ENCODE measurements around the gene TMX2.
"Not testable (repeated sequence)": the region's sequence is repeated elsewhere in the genome, so short reads cannot be mapped to it uniquely, and the experiment has no call there.

TMX2 gene

GRCh38 chr11:57716726-57717125 lies 4.3 kb downstream of the TMX2 start:
- not testable (repeated sequence) for DNase-seq

GRCh38 chr11:57727185-57727584 lies 14.8 kb downstream of the TMX2 start:
- no peak for DNase-seq

- no peak for DNase-seq
Measured at GRCh38 chr11:57728829-57729228, 16.4 kb downstream of the TMX2 start.

DNA sequence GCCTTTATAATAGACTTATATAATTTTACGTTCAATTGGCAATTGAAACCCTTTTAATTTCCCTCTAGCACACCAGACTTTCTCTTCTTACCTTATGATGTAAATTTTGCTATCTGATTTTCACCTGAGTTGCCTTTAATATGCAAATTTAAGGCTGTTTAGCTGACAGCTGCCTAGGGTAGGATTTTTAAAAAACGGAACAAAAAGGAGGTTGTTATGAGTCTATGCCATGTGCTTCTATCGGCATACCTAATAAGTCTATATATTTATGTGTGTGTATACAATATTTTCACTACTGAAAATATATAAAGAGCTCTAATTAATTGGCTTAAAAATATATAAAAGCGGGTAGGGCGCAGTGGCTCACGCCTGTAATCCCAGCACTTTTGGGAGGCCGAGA lies 17.1 kb downstream of the TMX2 start:
- no peak for DNase-seq

- no peak for DNase-seq
Measured at GRCh38 chr11:57732661-57733060, 20.3 kb downstream of the TMX2 start.

GRCh38 chr11:57735619-57736298 lies 23.4 kb downstream of the TMX2 start:
- DNase-seq = no peak

DNA sequence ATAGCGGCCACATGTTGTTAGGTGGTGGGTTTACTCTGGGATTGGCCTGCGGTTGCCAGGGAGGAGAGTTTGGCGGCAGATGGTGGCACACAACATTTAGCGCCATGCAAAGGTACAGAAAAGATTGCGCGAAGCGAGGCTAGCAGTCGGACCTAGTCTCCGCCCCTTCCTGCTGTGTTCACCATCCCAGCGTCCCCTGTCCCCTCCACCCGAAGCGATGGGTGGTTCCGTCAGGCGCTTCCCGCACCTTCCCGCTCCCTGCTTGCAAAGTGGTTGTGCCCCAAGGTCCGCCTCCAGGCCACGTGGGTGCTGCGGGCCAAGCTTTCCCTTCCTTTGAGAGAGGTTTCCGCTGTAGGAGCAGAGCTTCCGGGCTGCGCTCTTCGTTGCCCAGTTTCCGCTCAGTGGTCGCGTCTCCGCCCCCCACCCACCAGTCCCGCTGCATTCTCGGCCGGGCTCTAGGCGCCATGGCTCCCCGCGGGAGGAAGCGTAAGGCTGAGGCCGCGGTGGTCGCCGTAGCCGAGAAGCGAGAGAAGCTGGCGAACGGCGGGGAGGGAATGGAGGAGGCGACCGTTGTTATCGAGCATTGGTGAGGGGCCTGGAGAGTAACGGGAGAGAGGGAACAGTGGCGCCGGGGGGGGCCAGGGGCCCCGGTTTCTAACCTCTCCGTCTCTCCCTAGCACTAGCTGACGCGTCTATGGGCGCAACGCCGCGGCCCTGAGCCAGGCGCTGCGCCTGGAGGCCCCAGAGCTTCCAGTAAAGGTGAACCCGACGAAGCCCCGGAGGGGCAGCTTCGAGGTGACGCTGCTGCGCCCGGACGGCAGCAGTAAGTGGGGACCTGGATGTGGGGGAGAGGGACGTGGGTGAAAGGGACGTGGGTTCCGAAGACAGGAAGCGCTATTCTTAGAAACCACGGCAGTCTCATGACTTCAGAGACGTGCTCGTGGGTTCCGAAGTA lies 29.0 kb downstream of the TMX2 start, which contains the start of gene SELENOH:
Gene SELENOH (plus strand): TSS at position 360 of the 955 bp plus-strand sequence. CDS start 105 bp downstream, at position 465.
- DNase-seq = peak; percentile 98

GRCh38 chr11:57742087-57742452 lies 29.7 kb downstream of the TMX2 start:
- no peak for DNase-seq

DNA sequence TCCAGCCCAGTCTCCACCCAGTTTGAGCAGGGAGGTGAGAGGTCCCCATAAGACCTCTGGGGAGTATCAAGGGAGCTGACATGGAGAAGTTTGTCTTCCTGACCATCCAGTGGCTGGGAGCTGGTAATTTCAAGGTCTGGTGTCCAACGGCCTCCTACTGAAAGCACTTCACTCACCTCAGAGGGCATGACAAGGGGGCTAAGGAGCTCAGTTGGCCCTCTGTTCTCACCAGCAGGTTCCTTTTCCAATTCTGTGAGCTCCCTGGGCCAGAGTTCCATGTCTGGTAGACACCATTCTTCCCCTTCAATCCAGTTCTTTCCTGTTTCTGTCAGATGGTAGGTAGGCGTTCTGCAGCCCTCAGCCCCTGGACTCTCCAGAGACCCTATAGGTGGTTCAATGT lies 32.0 kb downstream of the TMX2 start:
- DNase-seq = no peak

GRCh38 chr11:57745206-57745605 lies 32.8 kb downstream of the TMX2 start:
- no peak for DNase-seq

DNA sequence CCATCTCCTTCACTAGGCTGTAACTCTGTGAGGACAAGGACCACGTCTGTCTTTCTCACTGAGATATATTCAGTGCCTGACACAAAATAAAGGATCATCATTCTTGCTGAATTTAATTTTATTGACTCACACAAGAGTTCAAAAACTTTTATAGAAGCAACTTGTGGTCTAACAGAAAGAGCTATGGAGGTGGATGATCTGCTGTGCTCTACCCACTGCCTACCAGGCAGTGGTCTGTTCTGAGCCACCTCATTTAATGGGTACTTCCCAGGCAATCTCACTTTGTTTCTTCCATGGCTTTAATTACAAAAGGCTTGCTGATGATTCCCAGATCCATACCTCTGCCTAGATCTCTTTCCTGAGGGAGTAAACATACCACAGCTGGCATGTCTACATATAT lies 34.5 kb downstream of the TMX2 start:
- DNase-seq = no peak

- DNase-seq = no peak
Measured at GRCh38 chr11:57751176-57751575, 38.8 kb downstream of the TMX2 start.

GRCh38 chr11:57751676-57752253 lies 39.4 kb downstream of the TMX2 start, which contains the start of gene BTBD18:
TSS of gene BTBD18 (minus strand) at chr11:57751819. CDS start at chr11:57751188, 631 bp downstream.
- peak; percentile 19 for DNase-seq

DNA sequence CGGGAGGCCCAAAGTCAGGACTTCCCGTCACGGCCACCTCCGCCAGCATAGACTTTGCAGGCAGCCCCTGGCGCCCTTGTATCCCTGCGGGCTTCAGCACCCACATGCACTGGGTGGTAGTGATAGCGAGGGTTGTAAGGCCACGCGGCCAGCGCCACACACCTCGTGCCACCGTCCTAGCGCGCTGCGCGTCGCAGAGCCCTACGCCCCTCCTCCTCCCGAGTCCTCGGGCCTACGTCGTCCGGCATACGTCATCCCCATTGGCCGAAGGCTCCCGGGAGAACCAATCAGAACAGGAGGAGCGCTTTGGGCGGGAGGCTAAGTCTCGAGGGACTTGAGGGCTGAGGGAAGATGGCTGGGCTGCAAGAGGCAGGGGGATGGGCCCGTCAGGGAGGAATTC lies 40.6 kb downstream of the TMX2 start:
- no peak for DNase-seq

DNA sequence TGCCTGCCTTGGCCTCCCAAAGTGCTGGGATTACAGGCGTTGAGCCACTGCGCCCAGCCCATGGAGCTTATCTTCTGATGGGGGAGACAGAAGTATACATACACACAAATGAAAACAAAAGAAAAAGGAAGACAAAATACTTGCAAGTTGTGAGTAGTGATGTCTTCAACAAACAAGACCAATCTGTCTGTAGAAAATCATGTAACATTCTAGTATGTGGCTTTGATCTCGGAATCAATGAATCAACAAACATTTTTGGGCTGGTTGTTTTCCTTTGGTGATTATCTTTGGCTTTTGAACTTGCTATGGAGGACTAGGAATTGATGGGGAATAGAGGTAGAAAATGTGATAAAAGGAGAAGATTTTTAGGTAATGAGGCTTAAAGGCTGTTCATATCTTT lies 45.8 kb downstream of the TMX2 start:
- DNase-seq = no peak

GRCh38 chr11:57761301-57762234 lies 49.2 kb downstream of the TMX2 start, which contains the start of gene CTNND1:
TSS of gene CTNND1 (plus strand) at chr11:57761802. CDS start at chr11:57791479, 29,677 bp downstream.
- peak; percentile 96 for DNase-seq

DNA sequence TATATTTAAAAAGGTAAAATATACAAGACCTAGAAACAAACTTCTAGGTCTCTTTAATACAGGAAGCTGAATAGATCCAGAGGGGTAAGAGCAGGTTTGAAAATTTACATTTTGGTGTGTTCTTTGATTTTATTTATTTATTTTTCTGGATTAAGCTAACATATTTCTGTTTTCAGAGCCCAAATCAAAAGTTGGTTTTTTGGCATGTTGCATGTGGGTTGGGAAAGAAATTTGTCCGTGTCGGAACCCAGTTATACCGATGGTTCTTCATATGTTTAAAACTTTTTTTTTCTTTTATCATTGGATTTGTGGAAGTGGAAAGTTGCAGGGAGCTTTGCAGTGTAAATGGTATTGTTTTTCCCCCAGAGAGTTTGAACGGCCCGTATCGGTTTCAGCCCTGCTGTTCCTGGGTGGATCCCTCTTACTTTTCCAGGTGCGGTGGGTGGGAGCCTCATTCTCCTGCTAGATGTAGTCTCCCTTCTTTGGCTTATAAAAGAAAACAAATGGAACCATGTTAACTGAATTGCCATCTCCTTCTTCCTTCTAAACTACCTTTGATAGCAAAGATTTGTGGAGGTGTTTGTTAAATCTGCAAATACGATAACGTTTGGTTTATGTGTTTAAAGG lies 50.0 kb downstream of the TMX2 start:
- DNase-seq = peak; percentile 28

DNA sequence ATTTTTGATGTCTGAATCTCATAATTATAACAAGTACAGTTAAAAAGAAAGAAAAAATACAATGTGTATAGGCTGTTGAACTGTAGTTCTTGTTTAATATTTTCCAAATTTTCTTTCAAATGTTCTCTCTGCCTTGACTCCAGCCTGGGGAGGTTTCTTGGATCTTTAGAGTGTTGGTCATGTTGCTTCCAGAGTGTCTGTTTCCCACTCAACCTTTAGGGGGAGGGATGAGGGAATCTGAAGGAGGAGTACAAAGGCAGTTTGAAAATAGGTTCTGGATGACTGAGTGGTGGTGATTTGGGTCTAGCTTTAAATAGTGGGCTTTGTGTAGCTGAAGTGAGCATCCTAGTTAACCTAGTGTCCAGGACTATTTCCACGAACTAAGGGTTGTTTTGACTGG lies 51.2 kb downstream of the TMX2 start:
- DNase-seq = peak; percentile 26

DNA sequence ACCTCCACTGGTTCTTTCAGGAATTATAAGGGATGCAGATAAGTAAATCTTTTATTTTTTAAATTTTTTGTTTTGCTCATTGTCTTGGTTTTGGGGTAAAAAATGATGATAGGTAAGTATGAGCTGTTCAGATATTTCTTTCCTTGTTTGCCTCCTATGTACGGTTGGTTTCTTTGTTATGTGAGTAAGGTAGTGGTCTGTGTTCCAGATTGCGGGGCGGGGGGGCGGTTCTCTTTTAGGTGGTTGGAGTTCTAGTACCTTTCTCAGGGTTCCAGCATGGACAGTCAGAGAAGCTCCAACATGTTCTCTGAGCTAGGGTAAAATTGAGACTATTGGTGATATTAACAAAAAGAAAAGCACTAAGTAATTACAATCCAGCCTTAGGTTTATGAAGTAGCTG lies 51.6 kb downstream of the TMX2 start:
- no peak for DNase-seq

GRCh38 chr11:57764566-57764965 lies 52.2 kb downstream of the TMX2 start:
- DNase-seq = no peak

- no peak for DNase-seq
Measured at GRCh38 chr11:57764972-57765371, 52.6 kb downstream of the TMX2 start.

DNA sequence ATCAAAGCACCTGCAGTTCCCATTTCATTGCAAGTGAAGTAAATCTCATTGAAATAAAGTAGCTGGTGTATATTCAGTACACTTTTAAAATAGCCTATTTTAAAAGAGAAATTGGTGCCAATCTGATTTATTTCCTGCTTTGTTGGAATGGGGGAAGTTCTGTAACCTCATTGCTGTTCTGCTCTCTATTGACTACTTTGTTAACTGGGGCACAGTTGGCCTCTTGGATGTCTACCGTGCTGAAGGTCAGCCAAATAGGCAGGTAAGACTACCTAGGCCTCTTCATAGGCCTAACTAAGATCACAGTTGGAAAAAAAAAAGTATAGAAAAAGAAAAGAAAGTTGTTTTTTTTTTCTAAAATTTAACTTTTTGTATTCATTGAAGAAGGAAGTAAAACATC lies 58.4 kb downstream of the TMX2 start:
- DNase-seq = no peak
